ENCODE measurements around the gene ME2.

- no peak for TF ChIP-seq HDAC2 (IDR thresholded peaks at IDR 0.05; ENCODE audit: borderline replicate concordance in 1 of 2, low read depth in 2 of 2, low read length in 2 of 2)
- TF ChIP-seq TBP (IDR thresholded peaks at IDR 0.05; ENCODE audit: low read depth, low read length), result no peak
- TF ChIP-seq RAD21 (IDR thresholded peaks at IDR 0.05 in 1 of 2, conservative IDR thresholded peaks at IDR 0.05 in 1 of 2; ENCODE audit: low read depth in 2 of 2, low read length in 2 of 2), result no peak; a peak in 1 of 4 replicates
- TF ChIP-seq, protein P1, sequence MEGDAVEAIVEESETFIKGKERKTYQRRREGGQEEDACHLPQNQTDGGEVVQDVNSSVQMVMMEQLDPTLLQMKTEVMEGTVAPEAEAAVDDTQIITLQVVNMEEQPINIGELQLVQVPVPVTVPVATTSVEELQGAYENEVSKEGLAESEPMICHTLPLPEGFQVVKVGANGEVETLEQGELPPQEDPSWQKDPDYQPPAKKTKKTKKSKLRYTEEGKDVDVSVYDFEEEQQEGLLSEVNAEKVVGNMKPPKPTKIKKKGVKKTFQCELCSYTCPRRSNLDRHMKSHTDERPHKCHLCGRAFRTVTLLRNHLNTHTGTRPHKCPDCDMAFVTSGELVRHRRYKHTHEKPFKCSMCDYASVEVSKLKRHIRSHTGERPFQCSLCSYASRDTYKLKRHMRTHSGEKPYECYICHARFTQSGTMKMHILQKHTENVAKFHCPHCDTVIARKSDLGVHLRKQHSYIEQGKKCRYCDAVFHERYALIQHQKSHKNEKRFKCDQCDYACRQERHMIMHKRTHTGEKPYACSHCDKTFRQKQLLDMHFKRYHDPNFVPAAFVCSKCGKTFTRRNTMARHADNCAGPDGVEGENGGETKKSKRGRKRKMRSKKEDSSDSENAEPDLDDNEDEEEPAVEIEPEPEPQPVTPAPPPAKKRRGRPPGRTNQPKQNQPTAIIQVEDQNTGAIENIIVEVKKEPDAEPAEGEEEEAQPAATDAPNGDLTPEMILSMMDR (IDR thresholded peaks at IDR 0.05; ENCODE audit: control extremely low read depth in 1 of 3, insufficient read depth in 1 of 3, low read depth in 1 of 3, low read length in 3 of 3), result no peak
- no peak for TF ChIP-seq POLR2A (IDR thresholded peaks at IDR 0.05; ENCODE audit: control extremely low read depth in 1 of 2, low read depth in 2 of 2, low read length in 2 of 2)
- no peak for TF ChIP-seq POLR2AphosphoS5 (IDR thresholded peaks at IDR 0.05; ENCODE audit: low read depth, low read length)
- TF ChIP-seq EP300 (IDR thresholded peaks at IDR 0.05; ENCODE audit: borderline replicate concordance in 1 of 2, low read depth in 2 of 2, low read length in 2 of 2), result no peak
- TF ChIP-seq TAF1 (IDR thresholded peaks at IDR 0.05; ENCODE audit: low read depth, low read length), result no peak
These were observed 76.3 kb downstream of the ME2 start for GRCh38 chr18:50955253-50955652.

All from H1 (cell line).